GM21360 (cell line): Measurements from ENCODE around the gene CTNNA3.
"Not testable (repeated sequence)": the region's sequence is repeated elsewhere in the genome, so short reads cannot be mapped to it uniquely, and the experiment has no call there.

Source experiments
- ATAC-seq: cut with Tn5 transposase; IDR thresholded peaks from one replicate; pipeline ENCODE4 v1.9.1; 2021; ENCODE audit warnings: mild to moderate bottlenecking, moderate library complexity; ENCODE audit not compliant: unreplicated experiment

The CTNNA3 gene

GRCh38 chr10:66349726-66350125, 1346.3 kb downstream of the CTNNA3 start:
- no peak for ATAC-seq

- ATAC-seq: no peak
These were observed 1346.9 kb downstream of the CTNNA3 start for GRCh38 chr10:66349076-66349475.

- ATAC-seq: no peak
These were observed 1358.8 kb downstream of the CTNNA3 start for GRCh38 chr10:66337211-66337610.

GRCh38 chr10:66336791-66337190, 1359.2 kb downstream of the CTNNA3 start:
- ATAC-seq: no peak

- ATAC-seq: not testable (repeated sequence)
These were observed 1360.2 kb downstream of the CTNNA3 start for GRCh38 chr10:66335753-66336152.

GRCh38 chr10:66329147-66329546, 1366.8 kb downstream of the CTNNA3 start:
- no peak for ATAC-seq

GRCh38 chr10:66326876-66327275, 1369.1 kb downstream of the CTNNA3 start:
- ATAC-seq: no peak

- ATAC-seq: no peak
These were observed 1373.2 kb downstream of the CTNNA3 start for GRCh38 chr10:66322777-66323176.

- ATAC-seq: no peak
These were observed 1374.0 kb downstream of the CTNNA3 start for GRCh38 chr10:66321723-66322665.

GRCh38 chr10:66318761-66319160, 1377.2 kb downstream of the CTNNA3 start:
- no peak for ATAC-seq

GRCh38 chr10:66307826-66308225, 1388.2 kb downstream of the CTNNA3 start:
- no peak for ATAC-seq

- ATAC-seq: no peak
These were observed 1394.9 kb downstream of the CTNNA3 start for GRCh38 chr10:66301078-66301477.

GRCh38 chr10:66295602-66296001, 1400.4 kb downstream of the CTNNA3 start:
- no peak for ATAC-seq

GRCh38 chr10:66294538-66294937, 1401.5 kb downstream of the CTNNA3 start:
- no peak for ATAC-seq

- no peak for ATAC-seq
These were observed 1403.1 kb downstream of the CTNNA3 start for GRCh38 chr10:66292922-66293321.

GRCh38 chr10:66292456-66292855, 1403.5 kb downstream of the CTNNA3 start:
- no peak for ATAC-seq

- no peak for ATAC-seq
These were observed 1404.9 kb downstream of the CTNNA3 start for GRCh38 chr10:66291133-66291532.

GRCh38 chr10:66284621-66285020, 1411.4 kb downstream of the CTNNA3 start:
- no peak for ATAC-seq

- ATAC-seq: no peak
These were observed 1412.0 kb downstream of the CTNNA3 start for GRCh38 chr10:66283874-66284464.

GRCh38 chr10:66283064-66283463, 1412.9 kb downstream of the CTNNA3 start:
- no peak for ATAC-seq

GRCh38 chr10:66281327-66281726, 1414.7 kb downstream of the CTNNA3 start:
- ATAC-seq: no peak

GRCh38 chr10:66277481-66277880, 1418.5 kb downstream of the CTNNA3 start:
- ATAC-seq: no peak
